Transverse colon (tissue), 4 donors: ENCODE measurements around the gene PRDM11. TPM values are rescaled to one million over a fixed set of nuclear protein-coding genes. Genes with fewer than 3 reads are reported as not detected.

Experiments
- DNase-seq: peaks from one replicate; pipeline ENCODE4 v3.0.0-alpha.2; 2019
- H3K27ac ChIP-seq, 4 donors: fragments of 200-600 bp; sonication (generic); 2 replicates each; pipeline ENCODE4 v1.5.1; 2016 to 2018; ENCODE audit warnings: inconsistent platforms in 4 of 4
- H3K27me3 ChIP-seq: fragments of 200-600 bp; sonication (generic); 2 replicates; pipeline ENCODE4 v1.5.1; 2017; ENCODE audit warnings: inconsistent platforms
- H3K36me3 ChIP-seq, 4 donors: fragments of 200-600 bp; sonication (generic); 2 replicates each; pipeline ENCODE4 v1.5.1; 2017 to 2019; ENCODE audit warnings: inconsistent platforms in 4 of 4
- H3K4me1 ChIP-seq, 4 donors: fragments of 200-600 bp; sonication (generic); 2 replicates each; pipeline ENCODE4 v1.5.1; 2017 to 2020; ENCODE audit warnings: inconsistent platforms in 4 of 4
- H3K4me3 ChIP-seq, 4 donors: fragments of 200-600 bp; sonication (generic); 1 replicate in 1 of 4; 2 replicates in 3 of 4; pipeline versions ENCODE4 v1.5.1 to v1.6.1; 2017 to 2019; ENCODE audit warnings: inconsistent platforms in 4 of 4
- H3K9me3 ChIP-seq, 2 donors: fragments of 200-600 bp; sonication (generic); 2 replicates each; pipeline ENCODE4 v1.5.1; 2017 to 2019; ENCODE audit warnings: inconsistent platforms in 2 of 2
- EP300 ChIP-seq: sonication (generic); formaldehyde crosslinking; IDR thresholded peaks from one replicate; pipeline ENCODE4 v1.6.1; 2017; ENCODE audit warnings: antibody characterized with exemption, low read depth
- POLR2A ChIP-seq: fragments of 450-650 bp; IDR thresholded peaks from one replicate; pipeline ENCODE4 v1.6.1; 2016; ENCODE audit warnings: antibody characterized with exemption, mild to moderate bottlenecking, moderate library complexity
- POLR2AphosphoS5 ChIP-seq, 3 donors: sonication (generic); formaldehyde crosslinking; IDR thresholded peaks; one replicate each; pipeline ENCODE4 v1.6.1; 2016; ENCODE audit warnings: antibody characterized with exemption in 3 of 3
- WGBS, 2 donors: methylation state at CpG; one replicate each; pipeline ENCODE4 v1.1.5; 2018; ENCODE audit warnings: low coverage in 1 of 2; 5-methylcytosine and 5-hydroxymethylcytosine counted together
- in situ Hi-C, 4 donors: fragments of 200-750 bp; cut with MboI; loops; one replicate each; pipeline versions ENCODE4 v1.15.0 to v1.15.1; 2017; ENCODE audit warnings: low sequenced_read_pairs in 3 of 4, low pct_ligation_motif_present in 1 of 4, low pct_unique_long_range_greater_than_20kb in 1 of 4
- intact Hi-C: fragments of 100-400 bp; cut with DNase I; formaldehyde crosslinking; loops from one replicate; pipeline ENCODE4 v1.15.1; 2023; ENCODE audit warnings: low total_unique reads
- total RNA-seq, 4 donors: library from RNA; depleted of rRNA; stranded (reverse); fragments of >200 nt; gene quantifications; one replicate each; pipeline ENCODE4 v1.1.0, GENCODE V29; 2016
- TF ChIP-seq, protein P1 (sequence below), 5 experiments: fragments of 200-600 bp in 3 of 5; fragments of 450-650 bp in 2 of 5; sonication (generic) in 3 of 5; IDR thresholded peaks; 1 replicate in 2 of 5; 2 replicates in 3 of 5; pipeline ENCODE4 v1.5.1; 2016 to 2017; ENCODE audit warnings: antibody characterized with exemption in 5 of 5, inconsistent platforms in 3 of 5, mild to moderate bottlenecking in 2 of 5, moderate library complexity in 1 of 5

The PRDM11 gene
- total RNA-seq, 4 donors from 2014 or later: 5.0 to 11.2 (median 7.9) TPM

DNA sequence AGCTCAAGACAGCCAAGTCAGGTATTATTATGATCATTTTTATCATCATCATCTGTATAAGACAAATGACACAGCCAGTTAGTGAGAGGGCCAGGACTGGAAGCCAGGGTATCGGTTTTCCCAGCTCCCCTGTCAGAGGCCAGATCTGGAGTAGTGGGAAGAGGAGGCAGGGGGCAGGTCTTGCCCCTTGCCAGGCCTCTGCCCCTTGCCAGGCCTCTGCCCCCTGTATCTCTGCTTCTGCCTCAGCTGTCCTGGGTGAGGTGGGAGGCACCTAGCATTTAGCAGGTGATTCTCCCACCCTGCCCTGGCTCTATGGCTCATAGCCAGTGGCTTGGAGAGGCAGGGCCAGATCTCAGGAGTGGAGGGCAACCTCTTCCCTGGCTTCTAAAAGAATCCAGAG, 67.3 kb downstream of the PRDM11 start:
- WGBS, 2 donors: 100% methylated on average over 1 of the region's 1 CpG; no CpG with 5 or more reads in 1 of the 2 donors
- H3K4me1 ChIP-seq: peaks cover 22 to 24% (median 22%) of the 10 kb centered on the region in 4 donors
- H3K27ac ChIP-seq: no peak overlapping the region
- in situ Hi-C loops (no loop called here), intact Hi-C loops (no loop called here)
- DNase-seq: no peak
- no peaks in the 10 kb centered on the region for H3K36me3 ChIP-seq
- H3K9me3 ChIP-seq: no peaks in the 10 kb centered on the region
- TF ChIP-seq POLR2A (no peak), EP300 (no peak), POLR2AphosphoS5 (IDR thresholded peaks at IDR 0.05) (no peak)
- TF ChIP-seq, protein P1, sequence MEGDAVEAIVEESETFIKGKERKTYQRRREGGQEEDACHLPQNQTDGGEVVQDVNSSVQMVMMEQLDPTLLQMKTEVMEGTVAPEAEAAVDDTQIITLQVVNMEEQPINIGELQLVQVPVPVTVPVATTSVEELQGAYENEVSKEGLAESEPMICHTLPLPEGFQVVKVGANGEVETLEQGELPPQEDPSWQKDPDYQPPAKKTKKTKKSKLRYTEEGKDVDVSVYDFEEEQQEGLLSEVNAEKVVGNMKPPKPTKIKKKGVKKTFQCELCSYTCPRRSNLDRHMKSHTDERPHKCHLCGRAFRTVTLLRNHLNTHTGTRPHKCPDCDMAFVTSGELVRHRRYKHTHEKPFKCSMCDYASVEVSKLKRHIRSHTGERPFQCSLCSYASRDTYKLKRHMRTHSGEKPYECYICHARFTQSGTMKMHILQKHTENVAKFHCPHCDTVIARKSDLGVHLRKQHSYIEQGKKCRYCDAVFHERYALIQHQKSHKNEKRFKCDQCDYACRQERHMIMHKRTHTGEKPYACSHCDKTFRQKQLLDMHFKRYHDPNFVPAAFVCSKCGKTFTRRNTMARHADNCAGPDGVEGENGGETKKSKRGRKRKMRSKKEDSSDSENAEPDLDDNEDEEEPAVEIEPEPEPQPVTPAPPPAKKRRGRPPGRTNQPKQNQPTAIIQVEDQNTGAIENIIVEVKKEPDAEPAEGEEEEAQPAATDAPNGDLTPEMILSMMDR (IDR thresholded peaks at IDR 0.05): no peak
- no peak overlapping the region for H3K4me3 ChIP-seq
- no peaks in the 10 kb centered on the region for H3K27me3 ChIP-seq

DNA sequence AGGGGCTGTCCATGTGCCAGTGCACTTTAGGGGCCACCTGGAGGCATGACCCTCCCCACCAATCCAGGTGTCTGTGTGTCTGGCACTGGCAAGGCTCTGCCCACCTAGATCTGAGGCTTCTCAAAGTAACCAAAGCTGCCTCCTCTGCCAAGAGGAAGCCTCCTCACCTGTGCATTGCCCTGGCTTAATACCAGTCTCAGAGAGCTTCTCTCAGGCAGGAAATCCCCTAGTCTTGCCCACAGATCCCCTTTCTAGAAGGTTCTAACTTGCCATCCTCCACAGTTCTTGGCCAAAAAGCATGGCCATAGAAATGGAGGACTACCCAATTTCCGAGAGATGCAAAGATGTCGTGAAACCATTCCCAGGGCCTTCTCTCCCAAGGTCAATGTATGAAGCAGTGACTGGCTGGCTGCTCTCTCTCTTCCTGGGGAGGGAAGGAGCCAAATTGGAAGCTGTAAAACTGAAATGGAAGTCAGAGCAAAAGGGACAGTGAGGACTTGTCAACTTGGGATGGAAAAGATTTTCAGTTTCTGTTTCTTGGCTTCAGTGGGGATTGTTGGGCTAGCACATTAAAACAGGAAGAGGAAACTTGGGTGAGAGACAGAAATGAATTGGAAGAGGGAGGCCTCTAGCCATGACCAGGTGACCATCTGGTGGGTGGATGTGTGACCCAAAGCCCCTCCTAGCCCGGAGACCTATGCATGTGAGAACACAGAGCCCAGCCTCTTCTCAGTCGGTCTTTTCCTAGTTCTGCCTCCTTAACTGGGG, 68.8 kb downstream of the PRDM11 start:
- in situ Hi-C loops: no loop called here
- H3K9me3 ChIP-seq: no peaks in the 10 kb centered on the region
- H3K4me1 ChIP-seq: peaks cover 8 to 10% (median 9%) of the 10 kb centered on the region in 4 donors
- H3K36me3 ChIP-seq: no peaks in the 10 kb centered on the region
- H3K4me3 ChIP-seq: no peak overlapping the region
- 53 to 86% methylated on average over 2 to 4 of the region's 4 CpGs for WGBS, 2 donors
- no peak for DNase-seq
- H3K27ac ChIP-seq: no peak overlapping the region
- H3K27me3 ChIP-seq: no peaks in the 10 kb centered on the region
- TF ChIP-seq, protein P1 (IDR thresholded peaks at IDR 0.05): no peak
- TF ChIP-seq EP300: no peak
- intact Hi-C loops: no loop called here

DNA sequence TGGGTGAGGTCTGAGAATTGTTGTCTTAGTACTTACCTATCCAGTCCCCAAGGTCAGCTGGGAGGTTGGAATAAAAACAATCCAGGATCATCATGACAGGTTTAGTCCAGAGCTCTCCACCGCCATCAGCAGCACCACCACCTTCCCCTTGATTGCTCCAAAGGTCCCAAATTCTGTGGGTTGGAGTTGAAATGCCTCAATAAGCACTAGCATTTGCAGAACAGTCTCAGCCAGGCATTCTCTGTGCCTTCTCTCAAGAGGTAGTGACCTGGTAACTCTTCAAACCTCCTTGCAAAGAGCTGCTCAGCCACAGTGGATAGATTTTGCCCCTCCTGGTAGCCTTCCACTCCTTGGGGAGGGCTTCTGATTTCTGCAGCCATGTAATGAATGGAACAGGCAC, 69.6 kb downstream of the PRDM11 start:
- WGBS, 2 donors: 100% methylated on average over 1 of the region's 1 CpG
- TF ChIP-seq EP300 (no peak), POLR2AphosphoS5 (IDR thresholded peaks at IDR 0.05) (no peak), POLR2A (no peak)
- TF ChIP-seq, protein P1 (IDR thresholded peaks at IDR 0.05): no peak
- in situ Hi-C loops: no loop called here
- no peak overlapping the region for H3K27ac ChIP-seq
- H3K27me3 ChIP-seq: no peaks in the 10 kb centered on the region
- H3K36me3 ChIP-seq: no peaks in the 10 kb centered on the region
- DNase-seq: no peak
- no peak overlapping the region for H3K4me3 ChIP-seq
- no peaks in the 10 kb centered on the region for H3K9me3 ChIP-seq
- intact Hi-C loops: no loop called here
- H3K4me1 ChIP-seq: peaks cover under 1 to 2% (median 1%) of the 10 kb centered on the region in 4 donors

DNA sequence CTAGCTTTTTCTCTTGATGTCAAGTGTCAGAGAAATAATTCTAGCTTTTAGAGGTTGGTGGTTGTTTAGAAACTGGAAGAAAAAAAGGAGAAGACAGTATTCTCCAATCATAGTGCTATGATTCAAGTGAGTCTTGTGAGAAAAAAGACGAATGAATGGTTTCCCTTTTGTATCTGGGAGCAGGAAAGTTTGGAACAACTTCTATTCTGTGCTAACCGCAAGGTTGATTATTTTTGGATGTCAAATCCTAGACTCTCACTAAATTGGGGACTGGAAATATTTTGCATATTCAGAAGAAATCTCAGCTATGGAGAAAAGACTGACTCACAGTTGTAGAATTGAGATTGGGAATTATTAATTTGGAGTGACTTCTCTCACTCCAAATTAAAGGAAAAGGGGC, 70.5 kb downstream of the PRDM11 start:
- WGBS, 2 donors: 71 to 72% methylated on average over 2 of the region's 2 CpGs
- no peak for TF ChIP-seq POLR2AphosphoS5 (IDR thresholded peaks at IDR 0.05)
- no peak for TF ChIP-seq EP300
- TF ChIP-seq, protein P1 (IDR thresholded peaks at IDR 0.05): no peak
- no peak for TF ChIP-seq POLR2A
- no peak for DNase-seq
- intact Hi-C loops (no loop called here), in situ Hi-C loops (no loop called here)
- Histone ChIP-seq H3K27ac (no peak overlapping the region), H3K4me1 (no peaks in the 10 kb centered on the region), H3K27me3 (no peaks in the 10 kb centered on the region), H3K4me3 (no peak overlapping the region), H3K36me3 (no peaks in the 10 kb centered on the region), H3K9me3 (no peaks in the 10 kb centered on the region)
